ENCODE results near the gene CHPT1. TPM values are rescaled to one million over a fixed set of nuclear protein-coding genes. Genes with fewer than 3 reads are reported as not detected.

Gene CHPT1
- total RNA-seq, 1 donor: 24.6 TPM

DNA sequence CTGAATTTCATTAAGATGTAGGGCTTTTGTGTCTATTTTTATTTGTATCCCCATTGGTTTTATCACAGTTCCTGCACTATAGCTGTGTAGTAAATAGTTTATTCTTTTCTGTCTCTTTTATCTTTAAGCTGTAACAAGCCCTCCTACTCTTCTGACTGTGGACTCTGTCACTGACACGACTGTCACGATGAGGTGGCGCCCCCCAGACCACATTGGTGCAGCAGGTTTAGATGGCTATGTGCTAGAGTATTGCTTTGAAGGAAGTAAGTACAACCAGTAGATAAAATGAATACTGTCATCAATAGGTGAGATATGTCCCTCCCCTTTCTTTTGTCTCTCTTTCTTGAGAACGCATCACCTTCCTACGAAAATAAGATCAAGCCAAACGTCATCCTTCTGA lies 34.1 kb upstream of the CHPT1 start:
- H2AFZ ChIP-seq (ENCODE audit: low read length): no peak overlapping the region
- no peak overlapping the region for H3K4me3 ChIP-seq (ENCODE audit: insufficient read depth, low read length)
- H3K27ac ChIP-seq (ENCODE audit: low read depth, low read length): no peak overlapping the region
- no peak overlapping the region for H3K4me2 ChIP-seq (ENCODE audit: insufficient read depth, low read length)
- TF ChIP-seq, protein P1, sequence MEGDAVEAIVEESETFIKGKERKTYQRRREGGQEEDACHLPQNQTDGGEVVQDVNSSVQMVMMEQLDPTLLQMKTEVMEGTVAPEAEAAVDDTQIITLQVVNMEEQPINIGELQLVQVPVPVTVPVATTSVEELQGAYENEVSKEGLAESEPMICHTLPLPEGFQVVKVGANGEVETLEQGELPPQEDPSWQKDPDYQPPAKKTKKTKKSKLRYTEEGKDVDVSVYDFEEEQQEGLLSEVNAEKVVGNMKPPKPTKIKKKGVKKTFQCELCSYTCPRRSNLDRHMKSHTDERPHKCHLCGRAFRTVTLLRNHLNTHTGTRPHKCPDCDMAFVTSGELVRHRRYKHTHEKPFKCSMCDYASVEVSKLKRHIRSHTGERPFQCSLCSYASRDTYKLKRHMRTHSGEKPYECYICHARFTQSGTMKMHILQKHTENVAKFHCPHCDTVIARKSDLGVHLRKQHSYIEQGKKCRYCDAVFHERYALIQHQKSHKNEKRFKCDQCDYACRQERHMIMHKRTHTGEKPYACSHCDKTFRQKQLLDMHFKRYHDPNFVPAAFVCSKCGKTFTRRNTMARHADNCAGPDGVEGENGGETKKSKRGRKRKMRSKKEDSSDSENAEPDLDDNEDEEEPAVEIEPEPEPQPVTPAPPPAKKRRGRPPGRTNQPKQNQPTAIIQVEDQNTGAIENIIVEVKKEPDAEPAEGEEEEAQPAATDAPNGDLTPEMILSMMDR (IDR thresholded peaks at IDR 0.05; ENCODE audit: extremely low read depth, low read depth, low read length): no peak
- H3K79me2 ChIP-seq (ENCODE audit: insufficient read depth, low read length): no peaks in the 10 kb centered on the region
- peaks cover 3% of the 10 kb centered on the region for H3K4me1 ChIP-seq (ENCODE audit: insufficient read depth, low read length)
- H3K27me3 ChIP-seq (ENCODE audit: insufficient read depth, low read length): peaks cover 4% of the 10 kb centered on the region
- no peaks in the 10 kb centered on the region for H4K20me1 ChIP-seq (ENCODE audit: insufficient read depth, low read length)
- H3K36me3 ChIP-seq (ENCODE audit: insufficient read depth, low read length): no peaks in the 10 kb centered on the region
- no peak for DNase-seq (ENCODE audit: insufficient read length, low spot score, missing footprints)
- no peaks in the 10 kb centered on the region for H3K9me3 ChIP-seq (ENCODE audit: low read depth, low read length)

DNA sequence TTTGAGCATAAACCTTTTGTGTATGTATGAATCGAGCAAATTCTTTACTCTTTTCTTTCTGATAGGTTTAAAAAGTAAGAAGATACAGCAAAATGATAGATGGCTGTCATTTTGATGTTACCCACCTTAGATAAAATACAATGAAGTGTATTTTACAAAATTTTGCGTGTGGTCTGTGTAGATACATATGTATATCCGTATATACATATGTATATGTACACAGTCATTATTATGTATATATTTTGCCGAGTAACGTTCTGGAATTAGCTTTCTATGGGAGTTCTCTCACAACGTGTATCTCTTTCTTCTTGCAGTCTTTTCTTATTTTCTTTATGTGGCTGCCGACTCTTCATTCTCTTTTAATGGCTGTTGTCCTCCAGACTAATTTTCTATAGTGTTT lies 32.4 kb upstream of the CHPT1 start:
- no peaks in the 10 kb centered on the region for H4K20me1 ChIP-seq (ENCODE audit: insufficient read depth, low read length)
- no peaks in the 10 kb centered on the region for H3K36me3 ChIP-seq (ENCODE audit: insufficient read depth, low read length)
- no peak overlapping the region for H2AFZ ChIP-seq (ENCODE audit: low read length)
- peaks cover 3% of the 10 kb centered on the region for H3K4me1 ChIP-seq (ENCODE audit: insufficient read depth, low read length)
- H3K27ac ChIP-seq (ENCODE audit: low read depth, low read length): no peak overlapping the region
- H3K27me3 ChIP-seq (ENCODE audit: insufficient read depth, low read length): peaks cover 4% of the 10 kb centered on the region
- TF ChIP-seq, protein P1 (IDR thresholded peaks at IDR 0.05; ENCODE audit: extremely low read depth, low read depth, low read length): no peak
- H3K9me3 ChIP-seq (ENCODE audit: low read depth, low read length): no peaks in the 10 kb centered on the region
- H3K4me2 ChIP-seq (ENCODE audit: insufficient read depth, low read length): no peak overlapping the region
- no peak for DNase-seq (ENCODE audit: insufficient read length, low spot score, missing footprints)
- no peaks in the 10 kb centered on the region for H3K79me2 ChIP-seq (ENCODE audit: insufficient read depth, low read length)
- H3K4me3 ChIP-seq (ENCODE audit: insufficient read depth, low read length): no peak overlapping the region

DNA sequence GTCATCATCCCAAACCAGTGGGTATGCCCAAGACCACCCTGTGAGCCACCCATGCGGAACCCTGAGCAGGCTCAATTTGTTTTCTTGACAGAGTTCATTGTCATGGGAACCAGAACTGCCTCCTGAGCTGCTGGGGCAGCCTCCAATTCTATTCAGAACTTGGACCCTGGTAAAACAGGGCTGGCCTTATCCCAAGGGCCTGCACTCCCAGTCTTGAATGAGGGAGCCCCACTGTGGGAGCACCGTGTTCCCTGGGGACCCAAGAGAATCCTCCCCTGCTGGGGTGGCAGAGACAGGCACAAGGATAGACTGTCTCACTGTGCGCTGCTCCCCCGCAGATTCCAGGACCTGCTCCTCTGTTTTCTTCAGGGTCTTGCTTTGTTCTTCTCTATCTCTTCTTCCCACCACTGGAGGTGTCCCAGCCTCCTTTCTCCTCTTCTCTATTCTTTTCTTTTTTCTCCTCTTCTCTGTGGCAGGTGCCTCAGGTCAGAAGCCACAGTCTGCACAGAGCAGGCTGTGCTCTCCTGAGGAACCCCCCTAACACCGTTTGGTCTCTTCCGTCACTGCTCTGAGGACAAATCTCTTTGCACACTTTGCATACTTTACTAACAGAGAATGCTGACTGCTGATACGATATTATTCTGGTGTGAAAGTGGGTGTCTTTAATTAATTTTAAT lies 31.2 kb upstream of the CHPT1 start:
- DNase-seq (ENCODE audit: insufficient read length, low spot score, missing footprints): no peak
- no peak overlapping the region for H3K4me3 ChIP-seq (ENCODE audit: insufficient read depth, low read length)
- no peaks in the 10 kb centered on the region for H4K20me1 ChIP-seq (ENCODE audit: insufficient read depth, low read length)
- no peak overlapping the region for H3K4me2 ChIP-seq (ENCODE audit: insufficient read depth, low read length)
- TF ChIP-seq, protein P1 (IDR thresholded peaks at IDR 0.05; ENCODE audit: extremely low read depth, low read depth, low read length): no peak
- H3K9me3 ChIP-seq (ENCODE audit: low read depth, low read length): no peaks in the 10 kb centered on the region
- H3K4me1 ChIP-seq (ENCODE audit: insufficient read depth, low read length): peaks cover 3% of the 10 kb centered on the region
- peaks cover 4% of the 10 kb centered on the region for H3K27me3 ChIP-seq (ENCODE audit: insufficient read depth, low read length)
- no peak overlapping the region for H2AFZ ChIP-seq (ENCODE audit: low read length)
- H3K27ac ChIP-seq (ENCODE audit: low read depth, low read length): no peak overlapping the region
- H3K79me2 ChIP-seq (ENCODE audit: insufficient read depth, low read length): no peaks in the 10 kb centered on the region
- H3K36me3 ChIP-seq (ENCODE audit: insufficient read depth, low read length): no peaks in the 10 kb centered on the region

DNA sequence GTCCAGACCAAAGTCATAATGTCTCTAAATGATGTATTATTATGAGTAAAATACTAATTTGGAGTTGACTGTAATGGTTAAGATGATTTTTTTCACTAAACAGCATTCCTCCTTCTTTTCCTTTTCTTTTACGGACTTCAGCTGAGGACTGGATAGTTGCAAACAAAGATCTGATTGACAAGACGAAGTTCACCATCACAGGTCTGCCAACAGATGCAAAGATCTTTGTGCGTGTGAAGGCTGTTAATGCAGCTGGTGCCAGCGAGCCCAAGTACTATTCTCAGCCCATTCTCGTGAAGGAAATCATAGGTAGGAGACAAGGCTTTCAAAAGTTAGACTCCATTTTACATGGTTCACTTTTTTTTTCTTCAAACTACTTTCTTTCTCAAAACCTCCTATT lies 29.8 kb upstream of the CHPT1 start:
- no peak for DNase-seq (ENCODE audit: insufficient read length, low spot score, missing footprints)
- Histone ChIP-seq H3K36me3 (ENCODE audit: insufficient read depth, low read length) (no peaks in the 10 kb centered on the region), H2AFZ (ENCODE audit: low read length) (peak overlapping the region; percentile 56), H3K27me3 (ENCODE audit: insufficient read depth, low read length) (peaks cover 4% of the 10 kb centered on the region), H3K4me1 (ENCODE audit: insufficient read depth, low read length) (peaks cover 3% of the 10 kb centered on the region), H3K79me2 (ENCODE audit: insufficient read depth, low read length) (no peaks in the 10 kb centered on the region), H3K4me3 (ENCODE audit: insufficient read depth, low read length) (peak overlapping the region; percentile 33), H3K9me3 (ENCODE audit: low read depth, low read length) (no peaks in the 10 kb centered on the region), H3K27ac (ENCODE audit: low read depth, low read length) (no peak overlapping the region), H4K20me1 (ENCODE audit: insufficient read depth, low read length) (no peaks in the 10 kb centered on the region), H3K4me2 (ENCODE audit: insufficient read depth, low read length) (peak overlapping the region; percentile 16)
- TF ChIP-seq, protein P1 (IDR thresholded peaks at IDR 0.05; ENCODE audit: extremely low read depth, low read depth, low read length): no peak

Measured in osteoblast (primary cell).